Measurements from ENCODE around the gene PCK2.

The PCK2 gene

GRCh38 chr14:24062216-24062980 lies 31.7 kb upstream of the PCK2 start:
- DNase-seq: no peak

DNA sequence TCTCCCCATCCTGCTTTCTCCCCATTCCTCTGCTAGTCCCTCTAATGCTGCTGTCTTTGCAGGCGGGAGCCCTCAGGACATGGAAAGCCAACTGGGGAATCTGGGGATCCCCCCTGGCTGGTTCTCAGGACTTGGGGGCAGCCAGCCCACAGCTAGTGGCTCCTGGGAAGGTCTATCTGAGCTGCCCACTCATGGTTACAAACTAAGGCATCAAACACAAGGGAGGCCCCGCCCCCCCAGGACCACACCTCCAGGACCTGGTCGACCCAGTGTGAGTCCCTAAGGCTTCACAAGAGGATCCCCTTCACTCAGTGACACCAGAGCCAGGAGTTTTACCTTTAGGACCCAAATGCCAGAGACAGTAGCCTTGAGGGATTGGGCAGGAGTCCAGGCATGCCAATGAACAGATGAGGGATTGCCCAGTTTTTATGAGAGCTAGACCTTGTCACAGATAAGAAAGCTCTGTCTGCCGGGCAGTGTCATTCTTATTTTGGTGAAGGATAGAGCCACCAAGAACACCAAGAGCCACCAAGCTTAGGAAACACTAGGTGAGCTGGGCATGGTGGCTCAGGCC lies 30.8 kb upstream of the PCK2 start:
- DNase-seq: no peak

GRCh38 chr14:24064091-24064795 lies 29.9 kb upstream of the PCK2 start:
- DNase-seq: no peak

DNA sequence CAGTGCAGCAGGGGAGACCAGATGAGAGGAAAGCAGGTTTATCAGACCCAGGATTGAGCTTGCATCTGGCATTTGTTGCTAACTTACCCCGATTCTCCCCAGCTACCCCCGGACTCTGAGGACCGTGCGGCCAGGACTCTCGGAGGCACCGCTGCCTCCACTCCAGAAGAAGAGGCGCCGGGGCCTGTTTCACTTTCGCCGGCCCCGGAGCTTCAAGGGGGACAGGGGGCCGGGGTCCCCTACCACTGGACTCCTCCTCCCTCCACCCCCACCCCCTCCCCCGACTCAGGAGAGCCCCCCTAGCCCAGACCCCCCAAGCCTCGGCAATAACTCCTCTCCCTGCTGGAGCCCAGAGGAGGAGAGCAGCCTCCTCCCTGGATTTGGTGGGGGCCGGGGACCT lies 29.3 kb upstream of the PCK2 start:
- no peak for DNase-seq

GRCh38 chr14:24065408-24065807 lies 28.7 kb upstream of the PCK2 start:
- DNase-seq: no peak

- DNase-seq: no peak
Observed at GRCh38 chr14:24066496-24067132, 27.5 kb upstream of the PCK2 start.

- DNase-seq: no peak
Observed at GRCh38 chr14:24067133-24068082, 26.7 kb upstream of the PCK2 start.

DNA sequence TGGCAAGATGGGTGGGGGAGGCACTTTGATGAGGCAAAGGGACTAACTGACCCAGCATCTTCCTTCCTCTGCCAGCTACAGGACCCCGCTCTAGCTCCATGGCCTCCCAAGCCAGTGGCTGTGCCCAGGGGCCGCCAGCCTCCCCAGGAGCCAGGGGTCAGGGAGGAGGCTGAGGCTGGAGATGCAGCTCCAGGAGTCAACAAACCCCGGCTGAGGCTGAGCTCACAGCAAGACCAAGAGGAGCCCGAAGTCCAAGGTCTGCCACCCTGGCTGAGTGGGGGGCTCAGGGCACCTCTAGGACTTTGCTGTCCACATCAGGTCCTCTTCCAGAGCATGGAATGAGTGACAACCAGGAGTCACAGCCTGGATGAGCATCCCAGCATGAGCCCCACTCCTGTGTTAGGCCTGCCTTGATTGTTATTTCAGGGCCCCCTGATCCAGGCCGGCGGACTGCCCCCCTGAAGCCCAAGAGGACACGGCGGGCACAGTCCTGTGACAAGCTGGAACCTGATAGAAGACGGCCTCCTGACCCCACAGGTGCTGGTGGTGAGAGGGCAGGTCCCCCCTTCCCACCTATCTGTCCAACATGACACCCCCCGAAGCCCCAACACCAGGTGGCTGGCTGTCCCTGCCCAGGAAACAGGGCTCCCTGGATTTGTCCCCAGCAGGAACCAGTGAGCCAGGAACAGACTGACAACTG lies 25.2 kb upstream of the PCK2 start:
- no peak for DNase-seq

DNA sequence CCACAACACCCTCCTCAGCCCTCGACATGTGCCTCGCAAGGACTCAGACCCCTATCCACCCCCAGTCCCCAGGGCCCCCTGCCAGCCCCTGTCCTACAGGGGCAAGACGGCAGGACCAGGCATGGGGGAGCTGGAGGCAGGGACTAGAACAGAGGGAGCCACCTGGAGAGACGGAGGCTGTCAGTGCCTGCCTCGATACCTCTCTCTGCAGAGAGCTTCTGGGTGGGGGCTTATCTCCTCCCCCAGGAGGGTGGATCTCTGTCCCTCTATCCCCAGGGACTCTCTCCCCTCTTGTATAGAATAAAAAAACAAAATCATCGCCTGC lies 24.7 kb upstream of the PCK2 start:
- no peak for DNase-seq

DNA sequence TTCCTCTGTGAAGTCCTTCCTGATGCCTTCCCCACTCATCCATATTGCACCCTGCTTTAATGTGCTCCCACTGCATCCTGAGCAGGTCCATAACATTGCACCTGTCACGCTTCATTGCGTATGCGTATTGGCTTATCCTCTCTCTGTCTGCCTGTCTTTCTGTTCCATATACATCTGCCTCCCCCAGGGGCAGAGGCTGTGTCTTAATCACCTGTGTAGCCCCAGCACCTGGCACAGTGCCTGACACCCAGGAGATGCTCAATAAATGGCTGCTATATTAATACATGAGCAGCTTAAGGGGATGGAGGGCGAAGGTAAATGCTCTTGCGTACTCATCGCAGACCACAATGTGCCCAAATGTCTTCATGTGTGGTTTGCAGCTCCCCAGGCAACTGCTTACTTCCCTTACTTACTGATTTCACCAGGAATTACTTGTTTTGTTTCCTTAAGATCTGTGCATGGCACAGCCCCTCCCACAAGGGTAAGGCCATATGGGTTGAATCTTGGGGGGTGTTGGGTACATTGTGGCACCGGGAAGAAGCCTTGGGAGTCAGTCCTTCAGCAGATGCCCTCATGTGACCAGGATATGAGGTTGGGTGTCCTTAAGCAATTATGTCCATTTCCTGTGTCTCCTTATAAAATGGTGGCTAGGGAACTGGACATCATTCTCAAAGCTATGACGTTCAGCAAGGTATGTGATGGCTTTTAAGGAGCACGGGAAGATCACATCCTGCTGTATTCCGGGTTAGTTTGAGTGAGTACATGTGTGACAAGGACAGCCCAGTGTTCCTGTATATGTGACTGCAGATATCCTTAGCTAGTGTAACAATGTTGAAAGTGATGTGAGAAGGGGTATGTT lies 23.6 kb upstream of the PCK2 start:
- DNase-seq: no peak

- DNase-seq: no peak
Observed at GRCh38 chr14:24071144-24071697, 22.9 kb upstream of the PCK2 start, which contains the start of gene CPNE6. CPNE6 (plus strand) TSS chr14:24071562; CDS start chr14:24072937, 1,375 bp downstream.

GRCh38 chr14:24071836-24072430 lies 22.2 kb upstream of the PCK2 start:
- no peak for DNase-seq

GRCh38 chr14:24072436-24072835 lies 21.7 kb upstream of the PCK2 start:
- no peak for DNase-seq

- no peak for DNase-seq
Observed at GRCh38 chr14:24072881-24073877, 20.9 kb upstream of the PCK2 start.

DNA sequence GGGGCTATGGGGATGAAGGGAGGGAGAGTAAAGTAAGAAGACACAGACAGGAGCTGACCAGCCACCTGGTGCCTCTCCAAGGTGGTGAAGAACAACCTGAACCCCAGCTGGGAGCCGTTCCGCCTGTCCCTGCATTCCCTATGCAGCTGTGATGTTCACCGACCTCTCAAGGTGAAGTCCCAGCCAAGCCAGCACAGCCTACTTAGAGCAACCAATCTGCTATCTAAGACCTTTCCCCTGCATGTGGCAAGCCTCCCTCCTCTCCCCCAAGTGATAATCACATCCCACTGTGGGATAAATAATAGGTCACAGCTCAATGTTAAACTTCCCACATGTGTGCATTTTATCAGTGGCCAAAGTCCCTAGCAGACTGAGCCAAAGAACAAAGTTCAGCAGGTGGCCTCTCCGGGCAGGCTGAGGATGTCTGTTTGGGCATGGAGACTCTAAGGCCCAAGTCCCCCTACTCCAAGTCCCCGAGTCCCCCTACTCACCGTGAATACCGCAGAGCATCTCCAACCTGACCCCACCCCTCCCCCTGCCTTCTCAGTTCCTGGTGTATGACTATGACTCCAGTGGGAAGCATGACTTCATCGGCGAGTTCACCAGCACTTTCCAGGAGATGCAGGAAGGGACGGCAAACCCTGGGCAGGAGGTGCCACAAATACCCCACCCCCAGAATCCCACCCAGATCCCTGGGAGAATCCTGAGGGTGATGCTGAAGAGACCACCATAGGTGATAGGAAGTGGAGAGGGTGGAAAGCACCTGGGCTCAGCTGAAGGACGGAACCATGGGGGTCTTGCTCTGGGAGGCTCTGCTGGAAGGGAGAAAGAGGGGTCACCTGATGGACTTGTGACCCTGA lies 19.3 kb upstream of the PCK2 start:
- no peak for DNase-seq

DNA sequence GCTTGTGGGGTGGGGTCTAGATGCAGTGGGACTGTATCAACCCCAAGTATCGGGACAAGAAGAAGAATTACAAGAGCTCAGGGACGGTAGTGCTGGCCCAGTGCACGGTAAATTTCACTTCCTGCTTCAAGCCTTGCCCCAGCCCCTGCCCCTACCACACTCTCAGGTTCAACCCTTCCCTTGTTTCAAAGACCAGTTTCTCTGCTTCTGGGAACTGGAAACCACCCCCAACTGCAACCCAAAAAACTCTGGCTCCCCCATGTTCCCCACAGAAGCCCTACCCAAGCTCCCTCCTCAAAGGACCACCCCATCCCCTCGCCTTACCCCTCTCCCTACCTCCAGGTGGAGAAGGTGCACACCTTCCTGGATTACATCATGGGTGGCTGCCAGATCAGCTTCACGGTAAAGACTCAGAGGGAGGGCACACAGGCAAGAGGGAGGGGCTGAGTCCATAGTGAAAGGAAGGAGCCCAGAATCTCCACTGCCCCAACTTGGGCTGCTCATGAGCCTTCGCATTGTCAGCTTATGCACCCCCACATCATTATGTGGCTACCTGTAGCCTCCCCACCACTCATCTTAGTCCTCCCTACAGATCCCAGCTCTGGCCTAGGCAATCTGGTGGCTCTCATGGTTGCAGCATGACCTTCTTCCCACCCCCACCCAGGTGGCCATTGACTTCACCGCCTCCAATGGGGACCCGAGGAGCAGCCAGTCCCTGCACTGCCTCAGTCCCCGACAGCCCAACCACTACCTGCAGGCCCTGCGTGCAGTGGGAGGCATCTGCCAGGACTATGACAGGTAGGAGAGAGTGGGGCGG lies 18.4 kb upstream of the PCK2 start:
- no peak for DNase-seq

DNA sequence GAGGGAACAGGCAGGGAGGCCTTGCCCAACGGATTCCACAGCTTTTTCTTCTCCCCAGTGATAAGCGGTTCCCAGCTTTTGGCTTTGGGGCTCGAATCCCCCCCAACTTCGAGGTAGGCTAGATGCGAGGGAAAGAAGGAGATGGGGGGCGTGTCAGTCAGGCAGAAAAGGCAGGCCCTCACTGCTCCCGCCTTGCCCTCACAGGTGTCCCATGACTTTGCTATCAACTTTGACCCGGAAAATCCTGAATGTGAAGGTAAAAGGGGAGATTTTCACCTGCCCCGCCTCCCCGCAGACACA lies 17.9 kb upstream of the PCK2 start:
- no peak for DNase-seq

All from T1000 (cell line).